HepG2 (cell line): ENCODE measurements around the gene FHIP1B. TPM values are rescaled to one million over a fixed set of nuclear protein-coding genes. Genes with fewer than 3 reads are reported as not detected.

Experiments
- ATAC-seq: fragments of 200-7000 bp; cut with Tn5 transposase; 3 replicates; pipeline ENCODE4 v1.9.1; 2020; ENCODE audit warnings: mild to moderate bottlenecking, moderate library complexity
- BruUV-seq: library from RNA; stranded (reverse); fragments of 400-500 nt; replicated peaks from 2 replicates; lab custom pipeline; 2021; lab: Mats Ljungman, UMichigan
- CTCF ChIA-PET: fragments of 300-600 bp; formaldehyde crosslinking; extraction: SDS; loops from one replicate; lab custom pipeline; 2021; ENCODE audit warnings: low total read pairs, inconsistent platforms, low intra/inter-chr PET ratio; lab: Yijun Ruan, JAX
- POLR2A ChIA-PET: fragments of 350-600 bp; sonication (Branson Sonifier 250); formaldehyde crosslinking; loops from one replicate; lab custom pipeline; 2020; ENCODE audit warnings: antibody characterized with exemption, inconsistent platforms; lab: Yijun Ruan, JAX
- DNase-seq: peaks from one replicate; pipeline ENCODE4 v3.0.0-alpha.2; 2015; ENCODE audit warnings: low spot score
- FAIRE-seq: peaks from 3 replicates; lab custom pipeline; 2011; peaks lifted over from hg19 to GRCh38; lab: Jason Lieb, UNC
- H2AFZ ChIP-seq: one replicate; pipeline ENCODE4 v1.6.1; 2011; ENCODE audit warnings: low read length, inconsistent platforms
- H3K27ac ChIP-seq: fragments of 300-600 bp; 3 replicates; pipeline ENCODE4 v1.8.0; 2011; ENCODE audit warnings: mixed run types, mild to moderate bottlenecking, mixed read lengths, low read length, inconsistent platforms; ENCODE audit not compliant: insufficient read depth; ENCODE audit errors: extremely low read length
- H3K27me3 ChIP-seq, 2 experiments: fragments of 200-600 bp in 1 of 2; 2 replicates in 1 of 2; 3 replicates in 1 of 2; pipeline versions ENCODE4 v1.6.0 to v1.8.0; 2011; ENCODE audit warnings: low read length in 2 of 2, mild to moderate bottlenecking in 2 of 2, moderate library complexity in 2 of 2, inconsistent platforms in 1 of 2; ENCODE audit not compliant: insufficient read depth in 2 of 2, control insufficient read depth in 1 of 2
- H3K36me3 ChIP-seq, 2 experiments: fragments of 200-600 bp in 1 of 2; replicated peaks in 1 of 2; 2 replicates in 1 of 2; 3 replicates in 1 of 2; pipeline versions ENCODE4 v1.5.1 to v1.8.0; 2011; ENCODE audit warnings: low read length in 2 of 2, inconsistent platforms in 1 of 2; ENCODE audit not compliant: insufficient read depth in 2 of 2, control insufficient read depth in 1 of 2
- H3K4me1 ChIP-seq: 2 replicates; pipeline ENCODE4 v1.5.1; 2012; ENCODE audit warnings: low read length, inconsistent platforms; ENCODE audit not compliant: insufficient read depth
- H3K4me2 ChIP-seq: 2 replicates; pipeline ENCODE4 v1.6.0; 2011; ENCODE audit warnings: low read depth, low read length, inconsistent platforms
- H3K4me3 ChIP-seq, 3 experiments: fragments of 200-600 bp in 1 of 3; sonication (generic), shearing (Covaris generic) in 1 of 3; replicated peaks in 1 of 3; 2 replicates each; pipeline ENCODE4 v1.5.1; 2011 to 2016; ENCODE audit warnings: low read length in 3 of 3, inconsistent platforms in 2 of 3, low read depth in 2 of 3, mild to moderate bottlenecking in 2 of 3, control low read depth in 1 of 3, mixed read lengths in 1 of 3; ENCODE audit not compliant: insufficient read depth in 1 of 3
- H3K79me2 ChIP-seq: one replicate; pipeline ENCODE4 v1.6.1; 2011; ENCODE audit warnings: low read length, inconsistent platforms; ENCODE audit not compliant: insufficient read depth
- H3K9ac ChIP-seq: 2 replicates; pipeline ENCODE4 v1.6.0; 2011; ENCODE audit warnings: mild to moderate bottlenecking, low read depth, low read length, inconsistent platforms; ENCODE audit not compliant: insufficient read depth
- H3K9me3 ChIP-seq: 2 replicates; pipeline ENCODE4 v1.5.1; 2012; ENCODE audit warnings: mild to moderate bottlenecking, low read length
- H4K20me1 ChIP-seq: 2 replicates; pipeline ENCODE4 v1.6.0; 2011; ENCODE audit warnings: inconsistent platforms, mild to moderate bottlenecking, low read length, moderate library complexity; ENCODE audit not compliant: insufficient read depth
- EEA1 ChIP-seq: sonication (generic); formaldehyde crosslinking; IDR thresholded peaks from 2 replicates; pipeline ENCODE4 v1.5.1; 2020; ENCODE audit warnings: mild to moderate bottlenecking, missing genetic modification reagents, borderline replicate concordance
- HMG20B ChIP-seq: conservative IDR thresholded peaks from 2 replicates; pipeline ENCODE4 v1.6.1; 2016; ENCODE audit warnings: missing genetic modification reagents, missing compliant biosample characterization
- HOXA5 ChIP-seq: sonication (generic); formaldehyde crosslinking; IDR thresholded peaks from 2 replicates; pipeline ENCODE4 v1.4.0; 2020; ENCODE audit warnings: missing genetic modification reagents
- IRF2 ChIP-seq: IDR thresholded peaks from 2 replicates; pipeline ENCODE4 v1.6.1; 2018; ENCODE audit warnings: missing genetic modification reagents, missing compliant biosample characterization
- JUN ChIP-seq: sonication (generic); formaldehyde crosslinking; IDR thresholded peaks from 2 replicates; pipeline ENCODE4 v1.4.0; 2020; ENCODE audit warnings: mild to moderate bottlenecking, missing genetic modification reagents
- KAT2B ChIP-seq: fragments of 150-350 bp; IDR thresholded peaks from 2 replicates; pipeline ENCODE4 v1.6.1; 2014; ENCODE audit warnings: low read depth, low read length, borderline replicate concordance
- MTA1 ChIP-seq: sonication (generic); formaldehyde crosslinking; IDR thresholded peaks from 2 replicates; pipeline ENCODE4 v1.4.0; 2020; ENCODE audit warnings: missing genetic modification reagents, mild to moderate bottlenecking, borderline replicate concordance
- NR2F1 ChIP-seq, 2 experiments: fragments of 450-650 bp in 1 of 2; formaldehyde crosslinking in 1 of 2; IDR thresholded peaks; 2 replicates each; pipeline versions ENCODE4 v1.5.0 to v1.6.1; 2016 to 2020; ENCODE audit warnings: mild to moderate bottlenecking in 1 of 2, missing compliant biosample characterization in 1 of 2, missing genetic modification reagents in 1 of 2, moderate library complexity in 1 of 2
- SP2 ChIP-seq: sonication (generic); formaldehyde crosslinking; IDR thresholded peaks from 2 replicates; pipeline ENCODE4 v1.5.1; 2020; ENCODE audit warnings: mild to moderate bottlenecking, missing genetic modification reagents
- ZBTB20 ChIP-seq: sonication (generic); formaldehyde crosslinking; IDR thresholded peaks from 2 replicates; pipeline ENCODE4 v1.8.1; 2023; ENCODE audit warnings: missing genetic modification reagents, low read depth, mild to moderate bottlenecking, borderline replicate concordance
- ZBTB26 ChIP-seq: IDR thresholded peaks from 2 replicates; pipeline ENCODE4 v1.6.1; 2016; ENCODE audit warnings: missing compliant biosample characterization, missing genetic modification reagents, borderline replicate concordance
- ZFP36 ChIP-seq: fragments of 150-350 bp; IDR thresholded peaks from 2 replicates; pipeline ENCODE4 v1.6.1; 2018; ENCODE audit warnings: borderline replicate concordance, low read length, low read depth; ENCODE audit not compliant: partially characterized antibody
- ZFP82 ChIP-seq: sonication (generic); formaldehyde crosslinking; IDR thresholded peaks from 2 replicates; pipeline ENCODE4 v1.5.1; 2020; ENCODE audit warnings: mild to moderate bottlenecking, missing genetic modification reagents, borderline replicate concordance
- ZMAT5 ChIP-seq: sonication (generic); formaldehyde crosslinking; IDR thresholded peaks from 2 replicates; pipeline ENCODE4 v1.5.0; 2020; ENCODE audit warnings: mild to moderate bottlenecking, low read depth, missing genetic modification reagents, borderline replicate concordance
- ZMYM4 ChIP-seq: sonication (generic); formaldehyde crosslinking; IDR thresholded peaks from 2 replicates; pipeline ENCODE4 v1.8.1; 2023; ENCODE audit warnings: mild to moderate bottlenecking, missing genetic modification reagents
- ZNF263 ChIP-seq: sonication (generic); formaldehyde crosslinking; IDR thresholded peaks from 2 replicates; pipeline ENCODE4 v1.4.0; 2020; ENCODE audit warnings: missing genetic modification reagents
- ZNF34 ChIP-seq: sonication (generic); formaldehyde crosslinking; IDR thresholded peaks from 2 replicates; pipeline ENCODE4 v1.4.0; 2020; ENCODE audit warnings: mild to moderate bottlenecking, missing genetic modification reagents, borderline replicate concordance
- ZNF383 ChIP-seq: sonication (generic); formaldehyde crosslinking; IDR thresholded peaks from 2 replicates; pipeline ENCODE4 v1.4.0; 2020; ENCODE audit warnings: missing genetic modification reagents, mild to moderate bottlenecking, borderline replicate concordance
- ZNF740 ChIP-seq: sonication (generic); formaldehyde crosslinking; IDR thresholded peaks from 2 replicates; pipeline ENCODE4 v1.4.0; 2020; ENCODE audit warnings: missing genetic modification reagents
- ZZZ3 ChIP-seq: sonication (generic); formaldehyde crosslinking; IDR thresholded peaks from 2 replicates; pipeline ENCODE4 v1.4.0; 2020; ENCODE audit warnings: missing genetic modification reagents, mild to moderate bottlenecking, borderline replicate concordance
- WGBS: methylation state at CpG from one replicate; pipeline ENCODE4 v1.1.6; 2017; ENCODE audit warnings: low lambda C conversion rate; 5-methylcytosine and 5-hydroxymethylcytosine counted together
- in situ Hi-C: cut with HindIII; loops from 2 replicates; pipeline ENCODE4 v1.10.0; 2017; ENCODE audit warnings: low pct_unique_long_range_greater_than_20kb; ENCODE audit not compliant: extremely low pct_ligation_motif_present
- intact Hi-C: fragments of 100-400 bp; cut with micrococcal nuclease; formaldehyde crosslinking; loops from one replicate; pipeline ENCODE4 v1.10.0; 2022; ENCODE audit not compliant: unreplicated experiment
- polyA plus RNA-seq, 8 experiments: library from polyadenylated mRNA; depleted of rRNA in 3 of 8; stranded (reverse) in 7 of 8; unstranded in 1 of 8; fragments of >200 nt; fragmentation: Illumina TruSeq in 4 of 8; extraction: Trizol in 4 of 8; gene quantifications; 2 replicates each; pipeline versions ENCODE4 v1.2.1 to v1.2.3, GENCODE V29; 2011 to 2016; ENCODE audit warnings: low read depth in 4 of 8, missing spikeins in 1 of 8, mixed read lengths in 1 of 8; ENCODE audit not compliant: insufficient read depth in 1 of 8
- total RNA-seq, 5 experiments: library from RNA; depleted of rRNA; stranded (reverse); fragments of >200 nt; fragmentation: Illumina TruSeq; extraction: Trizol; gene quantifications; 2 replicates each; pipeline ENCODE4 v1.2.3, GENCODE V29; 2016; ENCODE audit warnings: low read depth in 1 of 5

FHIP1B gene
- total and polyA plus RNA-seq, 2 of the 13 experiments (the other 11 are each of a cell fraction or from before 2014, with no cell fraction given) = 14.1 to 18.6 TPM

GRCh38 chr11:6210274-6210955, 24.0 kb downstream of the FHIP1B start (continued):
- no peak for TF ChIP-seq ZMAT5 (CRISPR knock-in tag)
- no peak for TF ChIP-seq JUN (CRISPR knock-in tag)
- TF ChIP-seq ZNF263 (CRISPR knock-in tag) = no peak
- no peak for TF ChIP-seq ZMYM4 (CRISPR knock-in tag)
- TF ChIP-seq MTA1 (CRISPR knock-in tag) = no peak
- no peak for TF ChIP-seq ZBTB20 (CRISPR knock-in tag)
- TF ChIP-seq ZNF34 (CRISPR knock-in tag) = no peak
- TF ChIP-seq IRF2 = no peak
- no peak for TF ChIP-seq ZFP36

GRCh38 chr11:6209801-6210200, 24.6 kb downstream of the FHIP1B start:
- peaks cover 8 to 31% of the 10 kb centered on the region in 2 experiments; a peak in 2 of 5 replicates for H3K36me3 ChIP-seq
- no peak overlapping the region for H3K27ac ChIP-seq
- ChIA-PET CTCF (no interaction called here), POLR2A (no interaction called here)
- H3K9ac ChIP-seq = no peak overlapping the region
- H3K79me2 ChIP-seq = no peaks in the 10 kb centered on the region
- no peaks in the 10 kb centered on the region for H3K9me3 ChIP-seq
- 92% methylated on average over 7 of the region's 12 CpGs for WGBS
- TF ChIP-seq ZFP82 (no peak), KAT2B (no peak), HMG20B (CRISPR knock-in tag) (no peak), ZNF383 (no peak), ZBTB26 (CRISPR knock-in tag) (no peak), SP2 (CRISPR knock-in tag) (no peak), HOXA5 (no peak), ZNF34 (CRISPR knock-in tag) (no peak), EEA1 (CRISPR knock-in tag) (no peak), ZZZ3 (CRISPR knock-in tag) (no peak), ZNF740 (CRISPR knock-in tag) (no peak), NR2F1 (CRISPR knock-in tag; IDR thresholded peaks at IDR 0.05) (no peak)
- ATAC-seq (no peak; the same call in 2 of the 3 replicates), FAIRE-seq (no peak), DNase-seq (no peak)
- intact Hi-C loops (no loop called here), in situ Hi-C loops (no loop called here)
- no peaks in the 10 kb centered on the region for H3K4me1 ChIP-seq
- no peak overlapping the region for H2AFZ ChIP-seq
- no peaks in the 10 kb centered on the region for H4K20me1 ChIP-seq
- no peak overlapping the region for H3K4me2 ChIP-seq
- no TSS peak for BruUV-seq
- no peaks in the 10 kb centered on the region for H3K27me3 ChIP-seq
- H3K4me3 ChIP-seq = no peak overlapping the region
